Measurements from ENCODE around the gene SAMD4A. TPM values are rescaled to one million over a fixed set of nuclear protein-coding genes. Genes with fewer than 3 reads are reported as not detected.

SAMD4A gene
- total RNA-seq, 3 donors from 2014 or later: 5.4 to 8.1 (median 7.6) TPM

GRCh38 chr14:54572316-54572715 lies 5.4 kb downstream of the SAMD4A start:
- Mint-ChIP-seq H3K36me3 (ENCODE audit: insufficient read depth) (peaks cover 19% of the 10 kb centered on the region), H3K4me3 (no peak overlapping the region), H3K27me3 (ENCODE audit: low read depth) (peaks cover 16% of the 10 kb centered on the region), H3K4me1 (ENCODE audit: low read depth) (peaks cover 10% of the 10 kb centered on the region), H3K9me3 (peaks cover 19% of the 10 kb centered on the region)
- no peak for ATAC-seq
- DNase-seq: no peak

- Mint-ChIP-seq H3K27me3 (ENCODE audit: low read depth) (peaks cover 10% of the 10 kb centered on the region), H3K4me1 (ENCODE audit: low read depth) (no peaks in the 10 kb centered on the region), H3K4me3 (no peak overlapping the region), H3K9me3 (peaks cover 19% of the 10 kb centered on the region), H3K36me3 (ENCODE audit: insufficient read depth) (peaks cover 19% of the 10 kb centered on the region)
- no peak for DNase-seq
- no peak for ATAC-seq
Measured at GRCh38 chr14:54574528-54574927, 7.6 kb downstream of the SAMD4A start.

GRCh38 chr14:54577494-54577893 lies 10.6 kb downstream of the SAMD4A start:
- ATAC-seq (no peak), DNase-seq (no peak)
- Mint-ChIP-seq H3K9me3 (peaks cover 13% of the 10 kb centered on the region), H3K4me1 (ENCODE audit: low read depth) (no peaks in the 10 kb centered on the region), H3K4me3 (no peak overlapping the region), H3K36me3 (ENCODE audit: insufficient read depth) (peaks cover 12% of the 10 kb centered on the region), H3K27me3 (ENCODE audit: low read depth) (peaks cover 4% of the 10 kb centered on the region)

- peaks cover 11% of the 10 kb centered on the region for H3K9me3 Mint-ChIP-seq
- H3K36me3 Mint-ChIP-seq (ENCODE audit: insufficient read depth): peaks cover 12% of the 10 kb centered on the region
- no peaks in the 10 kb centered on the region for H3K4me1 Mint-ChIP-seq (ENCODE audit: low read depth)
- DNase-seq (no peak), ATAC-seq (no peak)
- peaks cover 4% of the 10 kb centered on the region for H3K27me3 Mint-ChIP-seq (ENCODE audit: low read depth)
- H3K4me3 Mint-ChIP-seq: no peak overlapping the region
Measured at GRCh38 chr14:54577977-54578376, 11.0 kb downstream of the SAMD4A start.

- Mint-ChIP-seq H3K9me3 (peaks cover 2% of the 10 kb centered on the region), H3K4me1 (ENCODE audit: low read depth) (no peaks in the 10 kb centered on the region), H3K4me3 (no peak overlapping the region), H3K36me3 (ENCODE audit: insufficient read depth) (no peaks in the 10 kb centered on the region), H3K27me3 (ENCODE audit: low read depth) (peaks cover 2% of the 10 kb centered on the region)
- DNase-seq (no peak), ATAC-seq (no peak)
Measured at GRCh38 chr14:54579621-54580020, 12.7 kb downstream of the SAMD4A start.

GRCh38 chr14:54580933-54581332 lies 14.0 kb downstream of the SAMD4A start:
- Mint-ChIP-seq H3K9me3 (no peaks in the 10 kb centered on the region), H3K4me3 (no peak overlapping the region), H3K27me3 (ENCODE audit: low read depth) (no peaks in the 10 kb centered on the region), H3K36me3 (ENCODE audit: insufficient read depth) (no peaks in the 10 kb centered on the region), H3K4me1 (ENCODE audit: low read depth) (no peaks in the 10 kb centered on the region)
- no peak for DNase-seq
- ATAC-seq: no peak

GRCh38 chr14:54582334-54582733 lies 15.4 kb downstream of the SAMD4A start:
- H3K9me3 Mint-ChIP-seq: no peaks in the 10 kb centered on the region
- H3K4me1 Mint-ChIP-seq (ENCODE audit: low read depth): no peaks in the 10 kb centered on the region
- ATAC-seq (no peak), DNase-seq (no peak)
- peaks cover 2% of the 10 kb centered on the region for H3K27me3 Mint-ChIP-seq (ENCODE audit: low read depth)
- no peaks in the 10 kb centered on the region for H3K36me3 Mint-ChIP-seq (ENCODE audit: insufficient read depth)
- no peak overlapping the region for H3K4me3 Mint-ChIP-seq

- ATAC-seq: no peak
- no peak for DNase-seq
- no peaks in the 10 kb centered on the region for H3K9me3 Mint-ChIP-seq
- H3K36me3 Mint-ChIP-seq (ENCODE audit: insufficient read depth): no peaks in the 10 kb centered on the region
- no peaks in the 10 kb centered on the region for H3K4me1 Mint-ChIP-seq (ENCODE audit: low read depth)
- peaks cover 3% of the 10 kb centered on the region for H3K27me3 Mint-ChIP-seq (ENCODE audit: low read depth)
- no peak overlapping the region for H3K4me3 Mint-ChIP-seq
Measured at GRCh38 chr14:54584097-54584496, 17.2 kb downstream of the SAMD4A start.

GRCh38 chr14:54585214-54585613 lies 18.3 kb downstream of the SAMD4A start:
- ATAC-seq (no peak), DNase-seq (no peak)
- Mint-ChIP-seq H3K27me3 (ENCODE audit: low read depth) (peaks cover 7% of the 10 kb centered on the region), H3K4me1 (ENCODE audit: low read depth) (peaks cover 2% of the 10 kb centered on the region), H3K9me3 (no peaks in the 10 kb centered on the region), H3K4me3 (no peak overlapping the region), H3K36me3 (ENCODE audit: insufficient read depth) (no peaks in the 10 kb centered on the region)

GRCh38 chr14:54589076-54589475 lies 22.1 kb downstream of the SAMD4A start:
- peaks cover 7% of the 10 kb centered on the region for H3K4me1 Mint-ChIP-seq (ENCODE audit: low read depth)
- DNase-seq (no peak), ATAC-seq (no peak)
- no peak overlapping the region for H3K4me3 Mint-ChIP-seq
- no peaks in the 10 kb centered on the region for H3K9me3 Mint-ChIP-seq
- H3K36me3 Mint-ChIP-seq (ENCODE audit: insufficient read depth): no peaks in the 10 kb centered on the region
- peaks cover 18% of the 10 kb centered on the region for H3K27me3 Mint-ChIP-seq (ENCODE audit: low read depth)

- ATAC-seq: no peak
- H3K4me3 Mint-ChIP-seq: no peak overlapping the region
- peaks cover 19% of the 10 kb centered on the region for H3K27me3 Mint-ChIP-seq (ENCODE audit: low read depth)
- no peaks in the 10 kb centered on the region for H3K36me3 Mint-ChIP-seq (ENCODE audit: insufficient read depth)
- no peaks in the 10 kb centered on the region for H3K9me3 Mint-ChIP-seq
- peaks cover 10% of the 10 kb centered on the region for H3K4me1 Mint-ChIP-seq (ENCODE audit: low read depth)
- DNase-seq: no peak
Measured at GRCh38 chr14:54589843-54590242, 22.9 kb downstream of the SAMD4A start.

GRCh38 chr14:54590481-54590880 lies 23.6 kb downstream of the SAMD4A start:
- H3K27me3 Mint-ChIP-seq (ENCODE audit: low read depth): peaks cover 22% of the 10 kb centered on the region
- H3K4me1 Mint-ChIP-seq (ENCODE audit: low read depth): peaks cover 13% of the 10 kb centered on the region
- H3K9me3 Mint-ChIP-seq: no peaks in the 10 kb centered on the region
- no peak overlapping the region for H3K4me3 Mint-ChIP-seq
- no peak for DNase-seq
- no peaks in the 10 kb centered on the region for H3K36me3 Mint-ChIP-seq (ENCODE audit: insufficient read depth)
- no peak for ATAC-seq

GRCh38 chr14:54591461-54591860 lies 24.5 kb downstream of the SAMD4A start:
- ATAC-seq (no peak), DNase-seq (no peak)
- Mint-ChIP-seq H3K4me1 (ENCODE audit: low read depth) (peaks cover 13% of the 10 kb centered on the region), H3K36me3 (ENCODE audit: insufficient read depth) (no peaks in the 10 kb centered on the region), H3K27me3 (ENCODE audit: low read depth) (peaks cover 27% of the 10 kb centered on the region), H3K9me3 (no peaks in the 10 kb centered on the region), H3K4me3 (no peak overlapping the region)

- peaks cover 13% of the 10 kb centered on the region for H3K4me1 Mint-ChIP-seq (ENCODE audit: low read depth)
- no peaks in the 10 kb centered on the region for H3K36me3 Mint-ChIP-seq (ENCODE audit: insufficient read depth)
- no peak for DNase-seq
- no peak overlapping the region for H3K4me3 Mint-ChIP-seq
- H3K9me3 Mint-ChIP-seq: no peaks in the 10 kb centered on the region
- peaks cover 31% of the 10 kb centered on the region for H3K27me3 Mint-ChIP-seq (ENCODE audit: low read depth)
- ATAC-seq: no peak
Measured at GRCh38 chr14:54591866-54592265, 24.9 kb downstream of the SAMD4A start.

GRCh38 chr14:54593860-54594259 lies 26.9 kb downstream of the SAMD4A start:
- no peaks in the 10 kb centered on the region for H3K36me3 Mint-ChIP-seq (ENCODE audit: insufficient read depth)
- no peak overlapping the region for H3K4me3 Mint-ChIP-seq
- ATAC-seq: peak; percentile 30 to 71
- DNase-seq: no peak
- no peaks in the 10 kb centered on the region for H3K9me3 Mint-ChIP-seq
- peaks cover 29% of the 10 kb centered on the region for H3K27me3 Mint-ChIP-seq (ENCODE audit: low read depth)
- H3K4me1 Mint-ChIP-seq (ENCODE audit: low read depth): peaks cover 13% of the 10 kb centered on the region

- no peak for ATAC-seq
- H3K36me3 Mint-ChIP-seq (ENCODE audit: insufficient read depth): no peaks in the 10 kb centered on the region
Measured at GRCh38 chr14:54594537-54594936, 27.6 kb downstream of the SAMD4A start.

More at GRCh38 chr14:54594537-54594936, 27.6 kb downstream of the SAMD4A start:
- Mint-ChIP-seq H3K4me3 (no peak overlapping the region), H3K4me1 (ENCODE audit: low read depth) (peaks cover 11% of the 10 kb centered on the region), H3K9me3 (no peaks in the 10 kb centered on the region), H3K27me3 (ENCODE audit: low read depth) (peaks cover 25% of the 10 kb centered on the region)
- no peak for DNase-seq

Measured in activated T-cell treated with anti-CD3 and anti-CD28 coated beads, Interleukin-2, amount 50 U/mL, for 4 hours (primary cell).